OCI-M2 (cell line): Measurements from ENCODE around the gene TP53INP2.
"Not testable (repeated sequence)": the region's sequence is repeated elsewhere in the genome, so short reads cannot be mapped to it uniquely, and the experiment has no call there.

ENCODE experiments used
- DNase-seq: peaks from one replicate; lab custom pipeline; 2025; ENCODE audit not compliant: unreplicated experiment; lab: John Stamatoyannopoulos, UW

Gene TP53INP2, protein sequence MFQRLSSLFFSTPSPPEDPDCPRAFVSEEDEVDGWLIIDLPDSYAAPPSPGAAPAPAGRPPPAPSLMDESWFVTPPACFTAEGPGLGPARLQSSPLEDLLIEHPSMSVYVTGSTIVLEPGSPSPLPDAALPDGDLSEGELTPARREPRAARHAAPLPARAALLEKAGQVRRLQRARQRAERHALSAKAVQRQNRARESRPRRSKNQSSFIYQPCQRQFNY

GRCh38 chr20:34704177-34705007, at the start of gene TP53INP2:
Gene TP53INP2, plus strand, starts transcription at chr20:34704344. Its CDS starts 4,396 bp downstream, at chr20:34708740.
- no peak for DNase-seq

GRCh38 chr20:34658654-34659053, 45.5 kb upstream of the TP53INP2 start:
- not testable (repeated sequence) for DNase-seq

- not testable (repeated sequence) for DNase-seq
These were observed 42.3 kb upstream of the TP53INP2 start for GRCh38 chr20:34661811-34662210.

GRCh38 chr20:34663213-34663943, 40.8 kb upstream of the TP53INP2 start:
- DNase-seq: no peak

GRCh38 chr20:34664751-34665150, 39.4 kb upstream of the TP53INP2 start:
- not testable (repeated sequence) for DNase-seq

- DNase-seq: no peak
These were observed 35.0 kb upstream of the TP53INP2 start for GRCh38 chr20:34669094-34669493.

GRCh38 chr20:34673412-34673811, 30.7 kb upstream of the TP53INP2 start:
- DNase-seq: no peak

DNA sequence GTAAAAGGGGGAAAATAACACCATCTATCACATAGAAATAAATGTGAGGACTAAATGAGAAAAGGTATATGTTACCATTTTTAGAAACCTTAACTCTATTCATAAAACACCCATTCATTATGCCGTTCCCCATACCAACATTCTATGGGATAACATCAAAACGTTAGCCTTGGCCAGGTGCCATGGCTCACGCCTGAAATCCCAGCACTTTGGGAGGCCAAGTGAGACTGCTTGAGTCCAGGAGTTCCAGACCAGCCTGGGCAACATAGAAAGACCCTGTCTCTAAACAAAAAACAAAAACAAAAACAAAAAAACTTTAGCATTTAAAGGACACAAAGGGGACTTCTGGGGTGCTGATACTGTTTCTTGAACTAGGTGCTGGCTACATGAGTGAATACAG, 28.6 kb upstream of the TP53INP2 start:
- no peak for DNase-seq

DNA sequence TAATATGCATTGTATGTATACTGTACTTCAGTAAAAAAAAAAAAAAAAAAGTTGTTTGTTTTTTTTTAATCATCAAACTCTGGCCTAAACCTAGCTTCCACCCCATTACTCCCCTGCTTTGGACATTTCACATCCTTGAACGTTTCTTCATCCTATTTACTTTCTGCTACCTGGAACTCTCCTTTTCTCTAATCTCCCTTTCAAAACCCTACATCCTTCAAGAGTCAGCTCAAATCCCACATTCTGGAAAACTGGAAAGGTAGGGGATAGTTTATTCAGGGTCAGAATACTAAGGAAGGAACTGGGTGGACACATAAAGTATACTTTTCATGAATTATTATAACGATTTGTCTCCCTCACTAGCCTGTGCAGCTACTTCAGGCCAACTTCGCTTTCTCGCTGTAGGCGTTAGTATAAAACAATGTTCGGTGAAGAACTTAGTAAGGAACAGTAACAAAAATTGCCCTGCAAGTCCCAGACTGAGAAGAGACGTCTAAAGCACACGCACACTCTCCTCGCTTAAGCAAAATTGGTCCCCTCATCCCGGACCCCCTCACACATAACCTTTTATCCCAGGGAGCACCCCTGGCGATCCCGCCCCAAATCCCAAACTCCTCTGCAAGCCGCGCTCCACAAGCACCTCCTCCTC, 28.0 kb upstream of the TP53INP2 start:
- no peak for DNase-seq

DNA sequence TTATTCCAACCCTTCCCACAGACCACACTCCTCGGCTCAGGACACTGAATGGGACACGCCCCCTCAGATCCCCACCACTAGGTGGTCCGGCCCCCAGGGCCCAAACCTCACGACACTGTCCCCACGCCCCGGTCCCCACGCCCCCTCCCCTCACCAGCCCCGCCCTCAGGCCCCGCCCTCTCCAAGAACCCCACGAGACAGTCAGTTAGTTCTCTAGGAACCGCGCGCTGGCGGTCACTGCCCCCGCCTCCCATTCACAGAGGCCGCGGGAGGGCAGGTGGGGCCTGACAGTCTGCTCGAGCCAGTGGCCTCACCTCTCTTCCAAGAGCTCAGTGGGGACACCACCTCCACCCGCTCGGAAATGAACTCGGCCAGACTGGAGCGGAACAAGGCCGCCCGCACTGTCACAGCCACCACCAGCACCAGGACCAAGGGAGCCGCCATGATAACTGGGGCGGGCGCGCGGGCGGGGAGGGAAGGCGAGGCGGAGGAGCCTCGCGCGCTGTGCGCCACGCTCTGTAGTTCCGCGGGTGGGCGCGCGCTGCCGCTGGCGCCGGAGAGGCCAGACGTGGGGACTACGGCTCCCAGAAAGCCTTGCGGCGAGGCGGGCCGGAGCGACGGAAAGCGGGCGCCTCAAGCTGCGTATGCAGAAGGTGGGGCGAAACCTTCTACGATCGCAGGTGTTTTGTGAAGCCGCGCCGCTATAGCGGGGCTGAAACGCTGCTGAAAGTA, 27.3 kb upstream of the TP53INP2 start, which contains the start of gene PIGU:
Gene PIGU, minus strand, starts transcription at position 451 of the 732 bp plus-strand sequence. Its CDS starts 7 bp downstream, at position 444.
- peak; percentile 86 for DNase-seq

- DNase-seq: no peak
These were observed 23.5 kb upstream of the TP53INP2 start for GRCh38 chr20:34680586-34681175.

- DNase-seq: no peak
These were observed 20.5 kb upstream of the TP53INP2 start for GRCh38 chr20:34683667-34684066.

DNA sequence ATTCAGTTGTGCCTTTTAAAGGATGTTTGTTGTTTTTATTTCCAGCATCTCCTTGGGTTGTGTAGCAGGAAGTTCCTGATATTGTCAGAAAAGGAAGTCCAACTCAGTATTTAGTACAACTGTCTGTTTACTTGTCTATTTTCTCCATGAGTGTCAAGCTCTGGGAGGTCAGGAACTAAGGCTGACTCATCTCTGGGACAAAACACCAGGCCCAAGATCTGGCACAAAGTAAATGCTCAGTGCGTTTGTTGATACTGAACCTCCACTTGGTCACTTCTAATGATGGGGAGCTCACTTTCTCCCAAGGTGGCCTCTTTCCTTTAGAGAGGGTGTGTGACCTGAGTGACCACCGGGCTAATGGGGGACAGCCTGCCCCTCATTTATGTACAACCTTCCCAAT, 14.7 kb upstream of the TP53INP2 start:
- DNase-seq: no peak

DNA sequence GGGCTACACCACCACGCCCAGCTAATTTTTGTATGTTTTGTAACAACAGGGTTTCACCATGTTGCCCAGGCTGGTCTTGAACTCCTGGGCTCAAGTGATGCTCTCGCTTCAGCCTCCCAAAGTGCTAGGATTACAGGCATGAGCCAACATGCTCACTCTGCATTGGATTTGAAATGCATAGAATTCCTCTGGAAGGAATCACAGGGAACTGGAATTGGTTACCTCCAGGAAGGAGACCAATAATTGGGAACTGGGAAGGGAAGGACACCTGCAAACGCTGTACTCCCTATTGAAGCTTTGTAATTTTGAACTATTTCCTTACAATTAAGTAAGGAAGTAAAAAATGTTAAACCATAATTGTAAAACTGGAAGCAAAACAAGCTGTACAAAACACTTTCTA, 12.3 kb upstream of the TP53INP2 start:
- DNase-seq: no peak

DNA sequence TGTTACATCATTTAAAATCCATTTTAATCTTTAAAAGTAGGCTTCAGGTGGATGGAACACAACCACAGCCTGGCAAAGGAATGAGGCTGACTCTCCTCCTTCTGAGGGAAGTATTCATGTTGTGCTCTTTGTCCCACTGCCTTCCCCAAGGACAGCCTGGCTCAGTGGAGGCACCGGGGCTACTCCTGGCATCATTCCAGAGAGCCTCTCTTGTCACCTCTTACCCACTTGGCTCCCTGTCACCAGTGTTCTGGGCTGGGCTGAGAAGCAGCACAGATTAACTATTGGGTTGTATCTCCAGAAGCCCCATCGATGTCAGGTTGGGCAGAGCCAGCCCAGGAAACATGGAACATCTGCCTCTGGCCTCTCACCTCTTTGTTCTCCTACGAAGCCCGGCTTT, 10.7 kb upstream of the TP53INP2 start:
- no peak for DNase-seq

- no peak for DNase-seq
These were observed 2.6 kb upstream of the TP53INP2 start for GRCh38 chr20:34701405-34702085.

GRCh38 chr20:34703061-34703423, 1.1 kb upstream of the TP53INP2 start:
- no peak for DNase-seq

- no peak for DNase-seq
These were observed 544 bp upstream of the TP53INP2 start for GRCh38 chr20:34703424-34704176.

- DNase-seq: no peak
These were observed 858 bp downstream of the TP53INP2 start for GRCh38 chr20:34705008-34705396.
